Left lobe of liver (tissue), 2 donors: ENCODE data around the gene NRP1. TPM values are rescaled to one million over a fixed set of nuclear protein-coding genes. Genes with fewer than 3 reads are reported as not detected.

Source experiments
- ATAC-seq: fragments of 200-7000 bp; cut with Tn5 transposase; one replicate; pipeline ENCODE4 v1.9.1; 2020; ENCODE audit warnings: mild to moderate bottlenecking, moderate library complexity
- DNase-seq: peaks from one replicate; pipeline ENCODE4 v3.0.0-alpha.2; 2020; ENCODE audit warnings: low spot score
- total RNA-seq: library from RNA; stranded (reverse); gene quantifications from one replicate; pipeline ENCODE4 v1.2.1, GENCODE V29; 2021
- donor health status: DM: no; HTN: no; CAD: no; lungs with moderate emphysema.
- donor health status: DM: no; HTN: yes; CAD: no.

The NRP1 gene
- total RNA-seq, 1 donor from 2014 or later = 20.6 TPM

GRCh38 chr10:33217854-33218253 lies 116.6 kb downstream of the NRP1 start:
- DNase-seq (no peak), ATAC-seq (no peak)

- ATAC-seq = no peak
Measured at GRCh38 chr10:33216661-33217427, 117.6 kb downstream of the NRP1 start.

GRCh38 chr10:33215635-33216034 lies 118.8 kb downstream of the NRP1 start:
- DNase-seq = no peak
- no peak for ATAC-seq

More at GRCh38 chr10:33216661-33217427, 117.6 kb downstream of the NRP1 start:
- no peak for DNase-seq

- no peak for ATAC-seq
- no peak for DNase-seq
Measured at GRCh38 chr10:33215154-33215553, 119.3 kb downstream of the NRP1 start.

- no peak for ATAC-seq
- DNase-seq = no peak
Measured at GRCh38 chr10:33214174-33214573, 120.3 kb downstream of the NRP1 start.

GRCh38 chr10:33212061-33212748 lies 122.3 kb downstream of the NRP1 start:
- DNase-seq (no peak), ATAC-seq (no peak)

GRCh38 chr10:33211106-33211878 lies 123.2 kb downstream of the NRP1 start:
- no peak for DNase-seq

GRCh38 chr10:33209802-33210201 lies 124.7 kb downstream of the NRP1 start:
- ATAC-seq (no peak), DNase-seq (no peak)

More at GRCh38 chr10:33211106-33211878, 123.2 kb downstream of the NRP1 start:
- no peak for ATAC-seq

GRCh38 chr10:33208166-33208565 lies 126.3 kb downstream of the NRP1 start:
- ATAC-seq = no peak
- DNase-seq = no peak

- ATAC-seq (no peak), DNase-seq (no peak)
Measured at GRCh38 chr10:33204031-33204430, 130.4 kb downstream of the NRP1 start.

GRCh38 chr10:33201971-33202370 lies 132.5 kb downstream of the NRP1 start:
- ATAC-seq = peak; percentile 25
- no peak for DNase-seq

- DNase-seq (no peak), ATAC-seq (no peak)
Measured at GRCh38 chr10:33201056-33201780, 133.2 kb downstream of the NRP1 start.

GRCh38 chr10:33199731-33200232 lies 134.7 kb downstream of the NRP1 start:
- ATAC-seq (no peak), DNase-seq (no peak)

- no peak for DNase-seq
- ATAC-seq = no peak
Measured at GRCh38 chr10:33198610-33199009, 135.9 kb downstream of the NRP1 start.

GRCh38 chr10:33196710-33197491 lies 137.6 kb downstream of the NRP1 start:
- DNase-seq (peak; percentile 57), ATAC-seq (peak; percentile 76)

- ATAC-seq = no peak
- DNase-seq = no peak
Measured at GRCh38 chr10:33196377-33196706, 138.1 kb downstream of the NRP1 start.

- DNase-seq (no peak), ATAC-seq (no peak)
Measured at GRCh38 chr10:33195608-33196376, 138.7 kb downstream of the NRP1 start.

GRCh38 chr10:33193701-33194521 lies 140.6 kb downstream of the NRP1 start:
- no peak for DNase-seq

More at GRCh38 chr10:33193701-33194521, 140.6 kb downstream of the NRP1 start:
- peak; percentile 25 for ATAC-seq
